ENCODE measurements around the gene IL25. TPM values are rescaled to one million over a fixed set of nuclear protein-coding genes. Genes with fewer than 3 reads are reported as not detected.
"Not testable (repeated sequence)": the region's sequence is repeated elsewhere in the genome, so short reads cannot be mapped to it uniquely, and the experiment has no call there.

Gene IL25
- total RNA-seq, 2 donors from 2014 or later = not detected

- ATAC-seq = no peak
- no peaks in the 10 kb centered on the region for H3K9me3 Mint-ChIP-seq
These were observed 51.0 kb downstream of the IL25 start for GRCh38 chr14:23423657-23424056.

GRCh38 chr14:23425169-23425568, 52.6 kb downstream of the IL25 start:
- Mint-ChIP-seq H3K36me3 (no peaks in the 10 kb centered on the region), H3K9me3 (no peaks in the 10 kb centered on the region), H3K4me1 (ENCODE audit: low read depth in 2 of 2) (peaks cover 4 to 13% of the 10 kb centered on the region in 2 donors), H3K4me3 (no peak overlapping the region), H3K27ac (no peak overlapping the region), H3K27me3 (peaks cover 2 to 6% of the 10 kb centered on the region in 2 donors)
- DNase-seq (ENCODE audit: low spot score) = no peak
- ATAC-seq = no peak

More at GRCh38 chr14:23423657-23424056, 51.0 kb downstream of the IL25 start:
- Mint-ChIP-seq H3K27ac (no peak overlapping the region), H3K27me3 (peaks cover 0 to 2% of the 10 kb centered on the region in 2 donors), H3K36me3 (no peaks in the 10 kb centered on the region), H3K4me1 (ENCODE audit: low read depth in 2 of 2) (peaks cover 4 to 13% of the 10 kb centered on the region in 2 donors), H3K4me3 (no peak overlapping the region)
- DNase-seq (ENCODE audit: low spot score) = no peak

- not testable (repeated sequence) for H3K27ac Mint-ChIP-seq; H3K9me3 Mint-ChIP-seq; H3K4me3 Mint-ChIP-seq; DNase-seq (ENCODE audit: low spot score); ATAC-seq; H3K36me3 Mint-ChIP-seq
- H3K4me1 Mint-ChIP-seq (ENCODE audit: low read depth in 2 of 2) = peaks cover 4 to 11% of the 10 kb centered on the region in 2 donors
- H3K27me3 Mint-ChIP-seq = peaks cover 3 to 12% of the 10 kb centered on the region in 2 donors
These were observed 53.2 kb downstream of the IL25 start for GRCh38 chr14:23425798-23426197.

Other genes with a start within 250 kb of the IL25 start
- gene SLC7A8, start 189.1 kb upstream of the IL25 start, total RNA-seq = 1 to 10 TPM in 1 of 2 donors, under 1 TPM in 1; 0.07 to 3.5 TPM
- not detected for gene RNF212B, start 134.9 kb upstream of the IL25 start, total RNA-seq
- 1 to 10 TPM; 5.8 to 7.8 TPM for gene HOMEZ, start 86.7 kb upstream of the IL25 start, total RNA-seq
- 10 to 100 TPM; 12.4 to 18.7 TPM for gene PPP1R3E, start 70.0 kb upstream of the IL25 start, total RNA-seq
- gene BCL2L2, start 66.0 kb upstream of the IL25 start, total RNA-seq = 10 to 100 TPM; 17.5 to 26.3 TPM
- gene PABPN1, start 51.4 kb upstream of the IL25 start, total RNA-seq = 100 to 1,000 TPM; 182 to 274 TPM
- gene SLC22A17, start 19.9 kb upstream of the IL25 start, total RNA-seq = under 1 TPM in 1 of 2 donors, not detected in 1; 0.42 TPM
- not detected for gene EFS, start 7.6 kb upstream of the IL25 start, total RNA-seq
- not detected for gene CMTM5, start 4.2 kb downstream of the IL25 start, total RNA-seq
- gene MYH6, start 35.5 kb downstream of the IL25 start, total RNA-seq = under 1 TPM in 1 of 2 donors, not detected in 1; 0.28 TPM
- not detected for gene MYH7, start 62.9 kb downstream of the IL25 start, total RNA-seq
- gene NGDN, start 96.9 kb downstream of the IL25 start, total RNA-seq = 10 to 100 TPM; 65.6 to 65.7 TPM
- 1 to 10 TPM; 2.8 to 4.9 TPM for gene ZFHX2, start 179.0 kb downstream of the IL25 start, total RNA-seq
- gene THTPA, start 183.5 kb downstream of the IL25 start, total RNA-seq = 10 to 100 TPM; 10.6 to 11.7 TPM
- 100 to 1,000 TPM; 151 to 229 TPM for gene AP1G2, start 195.0 kb downstream of the IL25 start, total RNA-seq
- gene JPH4, start 206.0 kb downstream of the IL25 start, total RNA-seq = under 1 TPM in 1 of 2 donors, not detected in 1; 0.07 TPM

All from natural killer cell treated with Interleukin-12 subunit alpha and Interleukin-12 subunit beta and Interleukin-15 and Interleukin-18, amount 100 ng/mL, for 72 hours (primary cell).